B cell (primary cell): ENCODE measurements around the gene GPR18. TPM values are rescaled to one million over a fixed set of nuclear protein-coding genes. Genes with fewer than 3 reads are reported as not detected.

ENCODE experiments used
- ATAC-seq: fragments of 200-7000 bp; cut with Tn5 transposase; one replicate; pipeline ENCODE4 v1.10.0; 2021; ENCODE audit warnings: low read depth, mild to moderate bottlenecking, moderate number of reproducible peaks, moderate library complexity
- CTCF ChIA-PET: fragments of 350-600 bp; sonication (Branson Sonifier 250); formaldehyde crosslinking; loops from one replicate; lab custom pipeline; 2021; ENCODE audit warnings: antibody characterized with exemption, inconsistent platforms; lab: Charles Lee
- POLR2A ChIA-PET: fragments of 350-600 bp; sonication (Branson Sonifier 250); formaldehyde crosslinking; loops from one replicate; lab custom pipeline; 2021; ENCODE audit warnings: antibody characterized with exemption; lab: Charles Lee
- DNase-seq: peaks from one replicate; pipeline ENCODE4 v3.0.0; 2013
- H2AFZ ChIP-seq: 2 replicates; pipeline ENCODE4 v1.6.1; 2012; ENCODE audit warnings: mild to moderate bottlenecking, low read depth, low read length; ENCODE audit not compliant: insufficient read depth, poor library complexity, severe bottlenecking
- H3K27ac ChIP-seq, 2 donors: 1 replicate in 1 of 2; 2 replicates in 1 of 2; pipeline ENCODE4 v1.5.1; 2012 to 2013; ENCODE audit warnings: low read length in 2 of 2, mild to moderate bottlenecking in 2 of 2, moderate library complexity in 1 of 2
- H3K27me3 ChIP-seq, 4 experiments: fragments of 200-600 bp in 1 of 4; sonication (generic) in 1 of 4; replicated peaks in 1 of 4; 1 replicate in 2 of 4; 2 replicates in 2 of 4; pipeline versions ENCODE4 v1.6.1 to v1.7.0; 2013 to 2016; ENCODE audit warnings: low read length in 3 of 4, mild to moderate bottlenecking in 2 of 4, mixed read lengths in 1 of 4, moderate library complexity in 1 of 4; ENCODE audit not compliant: insufficient read depth in 4 of 4, control insufficient read depth in 3 of 4; ENCODE audit errors: control extremely low read depth in 1 of 4
- H3K36me3 ChIP-seq, 2 experiments: replicated peaks in 1 of 2; 1 replicate in 1 of 2; 2 replicates in 1 of 2; pipeline versions ENCODE4 v1.6.1 to v1.7.1; 2013; ENCODE audit warnings: low read length in 1 of 2; ENCODE audit not compliant: insufficient read depth in 2 of 2, control insufficient read depth in 1 of 2; ENCODE audit errors: control extremely low read depth in 1 of 2, extremely low read depth in 1 of 2
- H3K4me1 ChIP-seq, 2 donors: fragments of 200-600 bp in 1 of 2; sonication (generic) in 1 of 2; 1 replicate in 1 of 2; 2 replicates in 1 of 2; pipeline versions ENCODE4 v1.5.1 to v1.6.1; 2013 to 2017; ENCODE audit warnings: low read length in 2 of 2; ENCODE audit not compliant: control insufficient read depth in 2 of 2, insufficient read depth in 2 of 2
- H3K4me2 ChIP-seq: replicated peaks from 2 replicates; pipeline ENCODE3; 2012; ENCODE audit warnings: mild to moderate bottlenecking, low read depth, low read length; ENCODE audit not compliant: poor library complexity, severe bottlenecking
- H3K4me3 ChIP-seq, 5 experiments: fragments of 200-600 bp in 1 of 5; sonication (generic) in 1 of 5; 1 replicate in 3 of 5; 2 replicates in 2 of 5; pipeline versions ENCODE4 v1.5.1 to v1.7.0; 2011 to 2016; ENCODE audit warnings: low read length in 4 of 5, mild to moderate bottlenecking in 4 of 5, low read depth in 2 of 5, control low read depth in 1 of 5, moderate library complexity in 1 of 5; ENCODE audit not compliant: insufficient read depth in 1 of 5; ENCODE audit errors: control extremely low read depth in 1 of 5, extremely low read depth in 1 of 5
- H3K79me2 ChIP-seq: fragments of 200-600 bp; sonication (generic); one replicate; pipeline ENCODE4 v1.6.0; 2016; ENCODE audit warnings: low read length; ENCODE audit not compliant: control insufficient read depth, insufficient read depth
- H3K9ac ChIP-seq: fragments of 200-600 bp; sonication (generic); 2 replicates; pipeline ENCODE4 v1.6.1; 2017; ENCODE audit warnings: mild to moderate bottlenecking, low read length, moderate library complexity
- H3K9me3 ChIP-seq, 3 donors: one replicate each; pipeline versions ENCODE4 v1.6.1 to v1.7.1; 2013; ENCODE audit warnings: low read length in 2 of 3; ENCODE audit not compliant: control insufficient read depth in 2 of 3, insufficient read depth in 1 of 3; ENCODE audit errors: control extremely low read depth in 1 of 3
- H4K20me1 ChIP-seq: 2 replicates; pipeline ENCODE4 v1.6.0; 2012; ENCODE audit warnings: mild to moderate bottlenecking, low read length; ENCODE audit not compliant: insufficient read depth, control insufficient read depth, poor library complexity, severe bottlenecking
- H3K27ac Mint-ChIP-seq: one replicate; pipeline ENCODE4 v1.8.0; 2021; ENCODE audit warnings: mixed read lengths
- H3K27me3 Mint-ChIP-seq: one replicate; pipeline ENCODE4 v1.8.0; 2021; ENCODE audit warnings: mixed read lengths
- H3K4me1 Mint-ChIP-seq: one replicate; pipeline ENCODE4 v1.8.0; 2021; ENCODE audit warnings: mixed read lengths
- H3K4me3 Mint-ChIP-seq: one replicate; pipeline ENCODE4 v1.8.0; 2021; ENCODE audit warnings: mixed read lengths
- H3K9me3 Mint-ChIP-seq: one replicate; pipeline ENCODE4 v1.8.0; 2022; ENCODE audit warnings: mixed read lengths; ENCODE audit not compliant: insufficient read depth
- EZH2 ChIP-seq: IDR thresholded peaks from 2 replicates; pipeline ENCODE4 v1.6.1; 2012; ENCODE audit warnings: borderline replicate concordance, low read depth, mild to moderate bottlenecking, moderate library complexity, low read length; ENCODE audit not compliant: insufficient read depth, poor library complexity, severe bottlenecking
- WGBS: methylation state at CpG from one replicate; pipeline ENCODE4 v1.1.5; 2013; ENCODE audit warnings: missing lambda C conversion rate; ENCODE audit not compliant: insufficient coverage; 5-methylcytosine and 5-hydroxymethylcytosine counted together
- intact Hi-C: fragments of 100-400 bp; cut with micrococcal nuclease; formaldehyde crosslinking; loops from one replicate; pipeline ENCODE4 v1.10.0; 2022
- polyA plus RNA-seq: library from polyadenylated mRNA; depleted of rRNA; stranded (reverse); fragments of >200 nt; gene quantifications from 2 replicates; pipeline ENCODE4 v1.2.3, GENCODE V29; 2012
- total RNA-seq, 2 donors: library from RNA; stranded (reverse); fragments of 120-200 nt in 1 of 2; gene quantifications; 1 replicate in 1 of 2; 2 replicates in 1 of 2; pipeline versions ENCODE4 v1.2.3 to v1.2.4, GENCODE V29; 2013 to 2022
- TF ChIP-seq, protein P1 (sequence below): fragments of 200-600 bp; IDR thresholded peaks from one replicate; pipeline ENCODE4 v1.8.0; 2022; ENCODE audit warnings: antibody characterized with exemption, mild to moderate bottlenecking

GPR18 gene
- total and polyA plus RNA-seq, 2 donors (not counting 1 experiment from before 2014, with no cell fraction given) = 19.1 to 54.8 TPM

DNA sequence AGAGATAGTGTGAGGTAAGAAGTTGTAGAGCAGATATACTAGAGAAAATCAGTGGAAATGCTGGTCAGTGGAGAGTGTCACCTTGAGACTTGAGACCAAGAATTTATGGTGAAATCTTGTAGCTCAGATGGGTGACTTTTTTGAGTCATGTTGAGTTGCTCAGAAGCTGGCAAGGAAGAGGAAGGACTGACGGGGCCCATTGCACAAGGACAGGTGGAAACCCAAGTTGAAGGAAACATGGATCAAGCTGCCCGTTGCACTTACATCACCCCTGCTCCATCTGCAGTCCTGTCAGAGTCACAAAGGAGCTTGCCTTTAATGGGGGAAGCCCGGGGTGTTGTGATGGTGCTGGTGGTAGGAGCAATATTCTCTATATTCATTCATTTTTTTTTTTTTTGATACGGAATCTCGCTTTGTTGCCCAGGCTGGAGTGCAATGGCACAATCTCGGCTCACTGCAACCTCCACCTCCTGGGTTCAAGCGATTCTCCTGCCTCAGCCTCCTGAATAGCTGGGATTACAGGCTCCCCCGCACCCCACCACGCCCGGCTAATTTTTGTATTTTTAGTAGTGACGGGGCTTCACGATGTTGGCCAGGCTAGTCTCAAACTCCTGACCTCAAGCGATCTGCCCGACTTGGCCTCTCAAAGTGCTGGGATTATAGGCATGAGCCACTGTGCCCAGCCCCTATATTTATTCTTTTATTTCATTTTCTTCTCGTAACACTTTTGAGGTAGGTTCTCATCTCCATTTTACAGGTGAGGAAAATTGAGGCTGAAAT is 30.1 kb downstream of the GPR18 start:
- peak overlapping the region; percentile 78 for H3K4me2 ChIP-seq
- H3K27me3 ChIP-seq = no peaks in the 10 kb centered on the region
- DNase-seq = no peak
- TF ChIP-seq, protein P1, sequence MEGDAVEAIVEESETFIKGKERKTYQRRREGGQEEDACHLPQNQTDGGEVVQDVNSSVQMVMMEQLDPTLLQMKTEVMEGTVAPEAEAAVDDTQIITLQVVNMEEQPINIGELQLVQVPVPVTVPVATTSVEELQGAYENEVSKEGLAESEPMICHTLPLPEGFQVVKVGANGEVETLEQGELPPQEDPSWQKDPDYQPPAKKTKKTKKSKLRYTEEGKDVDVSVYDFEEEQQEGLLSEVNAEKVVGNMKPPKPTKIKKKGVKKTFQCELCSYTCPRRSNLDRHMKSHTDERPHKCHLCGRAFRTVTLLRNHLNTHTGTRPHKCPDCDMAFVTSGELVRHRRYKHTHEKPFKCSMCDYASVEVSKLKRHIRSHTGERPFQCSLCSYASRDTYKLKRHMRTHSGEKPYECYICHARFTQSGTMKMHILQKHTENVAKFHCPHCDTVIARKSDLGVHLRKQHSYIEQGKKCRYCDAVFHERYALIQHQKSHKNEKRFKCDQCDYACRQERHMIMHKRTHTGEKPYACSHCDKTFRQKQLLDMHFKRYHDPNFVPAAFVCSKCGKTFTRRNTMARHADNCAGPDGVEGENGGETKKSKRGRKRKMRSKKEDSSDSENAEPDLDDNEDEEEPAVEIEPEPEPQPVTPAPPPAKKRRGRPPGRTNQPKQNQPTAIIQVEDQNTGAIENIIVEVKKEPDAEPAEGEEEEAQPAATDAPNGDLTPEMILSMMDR = no peak
- TF ChIP-seq EZH2 = no peak
- H3K27me3 Mint-ChIP-seq = no peaks in the 10 kb centered on the region
- peak overlapping the region in 4 of 5 experiments; percentile 15 to 56 (median 24) for H3K4me3 ChIP-seq
- peaks cover 80% of the 10 kb centered on the region for H3K4me1 Mint-ChIP-seq
- H3K4me3 Mint-ChIP-seq = peak overlapping the region; percentile 86
- no peak overlapping the region for H2AFZ ChIP-seq
- H3K9me3 Mint-ChIP-seq = no peaks in the 10 kb centered on the region
- H4K20me1 ChIP-seq = peaks cover 38% of the 10 kb centered on the region
- peak overlapping the region; percentile 80 for H3K27ac Mint-ChIP-seq
- intact Hi-C loops = loop anchor here (1.0 to 2.0 kb wide), 4 partner anchors 13 to 49 kb away; no protein-coding TSS in a partner anchor
- ATAC-seq = no peak
- peaks cover 97% of the 10 kb centered on the region for H3K79me2 ChIP-seq
- WGBS = 26% methylated on average over 4 of the region's 15 CpGs
- peak overlapping the region; percentile 57 for H3K9ac ChIP-seq
- CTCF ChIA-PET = interaction anchor here (0.7 to 1.0 kb wide), 3 partner anchors 26 to 52 kb away, joined by 3 to 6 read pairs (median 4); partner anchors contain the start of gene GPR18
- POLR2A ChIA-PET = interaction anchor here (0.7 to 1.7 kb wide), 4 partner anchors 13 to 207 kb away, joined by 3 to 5 read pairs (median 4); partner anchors contain the start of gene GPR18
- H3K9me3 ChIP-seq = no peaks in the 10 kb centered on the region
- H3K4me1 ChIP-seq = peaks cover 89 to 93% of the 10 kb centered on the region in 2 donors
- H3K27ac ChIP-seq = peak overlapping the region; percentile 65 to 74
- peaks cover 0 to 4% of the 10 kb centered on the region in 2 experiments for H3K36me3 ChIP-seq
